Stomach (tissue), 9 donors: ENCODE measurements around the gene FXYD3. TPM values are rescaled to one million over a fixed set of nuclear protein-coding genes. Genes with fewer than 3 reads are reported as not detected.

Experiments used
- DNase-seq, 2 donors: peaks; one replicate each; pipeline versions ENCODE4 v3.0.0 to v3.0.0-alpha.2; 2013 to 2019
- H3K27ac ChIP-seq, 5 donors: fragments of 200-600 bp in 4 of 5; sonication (generic) in 4 of 5; one replicate each; pipeline ENCODE4 v1.5.1; 2013 to 2019; ENCODE audit warnings: mild to moderate bottlenecking in 1 of 5, moderate library complexity in 1 of 5
- H3K27me3 ChIP-seq, 3 donors: fragments of 200-600 bp; sonication (generic); one replicate each; pipeline ENCODE4 v1.5.1; 2017 to 2019; ENCODE audit warnings: mixed run types in 1 of 3
- H3K36me3 ChIP-seq, 4 donors: fragments of 200-600 bp; sonication (generic); 1 replicate in 3 of 4; 2 replicates in 1 of 4; pipeline ENCODE4 v1.5.1; 2016 to 2019
- H3K4me1 ChIP-seq, 4 donors: fragments of 200-600 bp; sonication (generic); one replicate each; pipeline ENCODE4 v1.5.1; 2016 to 2019
- H3K4me3 ChIP-seq, 4 donors: fragments of 200-600 bp; sonication (generic) in 3 of 4; one replicate each; pipeline ENCODE4 v1.5.1; 2016 to 2019; ENCODE audit warnings: mild to moderate bottlenecking in 1 of 4
- H3K9me3 ChIP-seq, 4 donors: fragments of 200-600 bp; sonication (generic); one replicate each; pipeline ENCODE4 v1.5.1; 2016 to 2019
- EP300 ChIP-seq: sonication (generic); formaldehyde crosslinking; IDR thresholded peaks from one replicate; pipeline ENCODE4 v1.6.1; 2017; ENCODE audit warnings: antibody characterized with exemption
- POLR2A ChIP-seq, 4 donors: fragments of 450-650 bp; IDR thresholded peaks; one replicate each; pipeline ENCODE4 v1.6.1; 2016; ENCODE audit warnings: antibody characterized with exemption in 4 of 4, control low read depth in 2 of 4, mild to moderate bottlenecking in 1 of 4, moderate library complexity in 1 of 4
- POLR2AphosphoS5 ChIP-seq, 3 donors: sonication (generic); formaldehyde crosslinking; IDR thresholded peaks; one replicate each; pipeline ENCODE4 v1.6.1; 2016; ENCODE audit warnings: antibody characterized with exemption in 3 of 3
- WGBS, 5 donors: extraction: QIAGEN DNeasy Blood & Tissue Kit in 3 of 5; methylation state at CpG; one replicate each; pipeline versions ENCODE4 v1.1.5 to v1.1.7; 2013 to 2018; 5-methylcytosine and 5-hydroxymethylcytosine counted together
- intact Hi-C: fragments of 100-400 bp; cut with DNase I; formaldehyde crosslinking; loops from one replicate; pipeline ENCODE4 v1.15.1; 2023; ENCODE audit warnings: low total_unique reads
- polyA plus RNA-seq, 3 donors: library from polyadenylated mRNA; stranded (reverse); fragments of 200-250 nt; gene quantifications; one replicate each; pipeline ENCODE4 v1.2.3, GENCODE V29; 2013
- total RNA-seq, 5 donors: library from RNA; depleted of rRNA; stranded (reverse); fragments of >200 nt; gene quantifications; one replicate each; pipeline versions ENCODE4 v1.1.0 to v1.2.3, GENCODE V29; 2014 to 2016
- TF ChIP-seq, protein P1 (sequence below), 7 experiments: fragments of 450-650 bp in 4 of 7; fragments of 200-600 bp in 3 of 7; sonication (generic) in 3 of 7; IDR thresholded peaks; one replicate each; pipeline ENCODE4 v1.5.1; 2016 to 2019; ENCODE audit warnings: antibody characterized with exemption in 7 of 7, control low read depth in 2 of 7, mild to moderate bottlenecking in 1 of 7
- donor health status: healthy with polysubstance abuse.
- donor health status: Bipolar disorder and iron deficiency.
- donor health status: healthy.

FXYD3 gene
- total and polyA plus RNA-seq, 8 donors: 84.8 to 800 (median 441) TPM

DNA sequence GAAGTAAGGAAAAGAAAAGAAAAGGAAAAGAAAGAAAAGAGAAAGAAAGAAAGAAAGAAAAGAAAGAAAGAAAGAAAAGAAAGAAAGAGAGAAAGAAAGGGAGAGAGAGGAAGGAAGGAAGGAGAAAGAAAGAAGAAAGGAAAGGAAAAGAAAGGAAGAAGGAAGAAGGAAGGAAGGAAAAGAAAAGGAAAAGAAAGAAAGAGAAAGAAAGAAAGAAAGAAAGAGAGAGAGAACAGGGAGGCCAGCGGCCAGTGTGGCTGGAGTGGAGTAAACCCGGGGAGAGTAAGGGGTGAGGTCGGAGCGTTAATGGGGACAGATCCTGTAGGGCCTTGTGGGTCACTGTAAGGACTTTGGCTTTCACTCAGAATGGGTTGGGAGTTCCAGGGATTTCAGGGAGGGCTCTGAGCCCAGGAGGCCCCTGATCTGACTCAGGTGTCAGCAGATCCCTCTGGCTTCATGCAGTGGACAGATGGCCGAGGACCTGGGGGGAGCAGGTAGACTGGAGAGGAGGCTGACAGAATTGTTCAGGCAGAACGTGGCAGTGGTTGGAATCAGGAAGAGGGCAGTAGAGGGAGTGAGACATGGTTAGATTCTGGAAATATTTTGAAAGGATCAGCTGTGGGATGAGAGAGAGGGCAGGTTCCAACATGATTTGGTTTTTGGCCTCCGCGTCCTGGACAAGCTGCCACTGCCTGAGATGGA is 19.8 kb upstream of the FXYD3 start:
- Histone ChIP-seq H3K4me3 (no peak overlapping the region), H3K4me1 (peaks cover 3 to 10% (median 6%) of the 10 kb centered on the region in 4 donors), H3K27ac (no peak overlapping the region), H3K36me3 (no peaks in the 10 kb centered on the region), H3K9me3 (no peaks in the 10 kb centered on the region), H3K27me3 (peaks cover 0 to 6% (median 2%) of the 10 kb centered on the region in 3 donors)
- peak in 1 of 2 donors; percentile 38 for DNase-seq
- no peak for TF ChIP-seq EP300
- TF ChIP-seq POLR2AphosphoS5 (IDR thresholded peaks at IDR 0.05): no peak
- no peak for TF ChIP-seq POLR2A (IDR thresholded peaks at IDR 0.05)
- TF ChIP-seq, protein P1, sequence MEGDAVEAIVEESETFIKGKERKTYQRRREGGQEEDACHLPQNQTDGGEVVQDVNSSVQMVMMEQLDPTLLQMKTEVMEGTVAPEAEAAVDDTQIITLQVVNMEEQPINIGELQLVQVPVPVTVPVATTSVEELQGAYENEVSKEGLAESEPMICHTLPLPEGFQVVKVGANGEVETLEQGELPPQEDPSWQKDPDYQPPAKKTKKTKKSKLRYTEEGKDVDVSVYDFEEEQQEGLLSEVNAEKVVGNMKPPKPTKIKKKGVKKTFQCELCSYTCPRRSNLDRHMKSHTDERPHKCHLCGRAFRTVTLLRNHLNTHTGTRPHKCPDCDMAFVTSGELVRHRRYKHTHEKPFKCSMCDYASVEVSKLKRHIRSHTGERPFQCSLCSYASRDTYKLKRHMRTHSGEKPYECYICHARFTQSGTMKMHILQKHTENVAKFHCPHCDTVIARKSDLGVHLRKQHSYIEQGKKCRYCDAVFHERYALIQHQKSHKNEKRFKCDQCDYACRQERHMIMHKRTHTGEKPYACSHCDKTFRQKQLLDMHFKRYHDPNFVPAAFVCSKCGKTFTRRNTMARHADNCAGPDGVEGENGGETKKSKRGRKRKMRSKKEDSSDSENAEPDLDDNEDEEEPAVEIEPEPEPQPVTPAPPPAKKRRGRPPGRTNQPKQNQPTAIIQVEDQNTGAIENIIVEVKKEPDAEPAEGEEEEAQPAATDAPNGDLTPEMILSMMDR (IDR thresholded peaks at IDR 0.05): no peak
- 67 to 79% (median 76%) methylated on average over 8 of the region's 8 CpGs for WGBS, 5 donors
- intact Hi-C loops: no loop called here

DNA sequence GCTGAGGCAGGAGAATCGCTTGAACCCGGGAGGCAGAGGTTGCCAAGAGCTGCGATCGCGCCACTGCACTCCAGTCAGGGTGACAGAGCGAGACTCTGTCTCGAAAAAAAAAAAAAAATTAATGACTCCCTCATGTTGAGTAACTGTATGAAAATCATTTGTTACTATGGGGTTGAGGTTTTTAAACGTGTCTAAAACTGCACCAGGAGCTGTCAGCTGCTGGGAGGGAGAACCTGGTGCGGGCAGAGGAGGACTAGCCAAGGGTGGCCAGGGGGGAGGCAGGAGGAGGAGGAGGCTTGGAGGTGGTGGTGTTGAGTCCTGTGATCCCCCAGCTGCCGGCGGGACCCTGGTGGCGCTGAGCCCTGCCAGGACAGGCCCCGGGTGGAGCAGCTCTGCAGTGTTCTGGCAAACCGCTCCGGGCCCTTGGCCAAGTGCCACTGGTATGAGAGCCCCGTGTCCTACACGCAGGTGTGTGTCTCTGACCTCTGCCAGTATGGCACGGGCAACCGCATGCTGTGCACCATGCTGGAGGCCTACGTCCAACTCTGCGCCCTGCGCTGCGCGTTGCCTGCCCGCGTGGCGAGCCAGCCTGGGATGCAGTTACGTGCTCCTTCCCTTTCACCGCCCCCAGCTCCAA is 17.1 kb upstream of the FXYD3 start:
- DNase-seq: peak in 1 of 2 donors; percentile 85
- Histone ChIP-seq H3K9me3 (no peaks in the 10 kb centered on the region), H3K4me3 (no peak overlapping the region), H3K4me1 (peaks cover 0 to 4% (median 2%) of the 10 kb centered on the region in 4 donors), H3K36me3 (no peaks in the 10 kb centered on the region), H3K27ac (no peak overlapping the region), H3K27me3 (no peaks in the 10 kb centered on the region)
- 58 to 73% (median 67%) methylated on average over 28 to 29 of the region's 29 CpGs for WGBS, 5 donors
- intact Hi-C loops: no loop called here
- TF ChIP-seq, protein P1 (IDR thresholded peaks at IDR 0.05): no peak
- no peak for TF ChIP-seq EP300
- TF ChIP-seq POLR2AphosphoS5 (IDR thresholded peaks at IDR 0.05): no peak
- no peak for TF ChIP-seq POLR2A (IDR thresholded peaks at IDR 0.05)

DNA sequence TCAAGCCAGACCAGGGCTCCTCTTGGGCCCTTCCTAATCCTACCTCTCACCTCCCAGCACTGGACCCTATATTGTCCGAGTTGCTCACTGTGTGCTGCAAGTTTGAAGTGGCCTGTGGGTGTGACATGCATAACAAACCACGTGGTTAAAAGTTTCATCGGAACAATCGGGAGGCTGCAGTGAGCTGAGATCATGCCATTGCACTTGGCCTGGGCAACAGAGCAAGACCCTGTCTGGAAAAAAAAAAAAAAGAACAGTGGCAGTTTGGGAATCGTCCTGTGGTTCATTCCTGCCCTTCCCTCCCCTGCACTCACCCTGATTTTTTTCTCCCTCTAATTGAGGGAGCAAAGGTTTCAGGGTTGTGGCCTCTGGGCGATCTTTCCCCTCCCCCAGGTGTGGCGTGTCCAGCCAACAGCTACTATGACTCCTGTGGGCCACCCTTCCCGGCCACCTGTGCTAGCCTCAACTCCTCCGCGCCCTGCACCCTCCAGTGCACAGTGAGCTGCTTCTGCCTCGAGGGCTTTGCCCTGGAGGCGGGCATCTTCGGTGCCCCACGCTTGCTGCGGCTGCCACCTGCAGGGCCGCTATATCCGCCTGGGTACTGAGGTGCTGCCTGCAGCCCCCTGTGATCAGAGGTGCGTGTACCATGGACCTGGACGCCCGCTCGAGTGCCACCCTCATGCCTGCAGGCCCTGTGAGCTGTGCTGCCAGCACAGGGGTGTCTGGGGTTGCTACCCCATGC is 16.3 kb upstream of the FXYD3 start:
- H3K27ac ChIP-seq: no peak overlapping the region
- no peaks in the 10 kb centered on the region for H3K9me3 ChIP-seq
- no peak overlapping the region for H3K4me3 ChIP-seq
- peaks cover 0 to 4% (median 2%) of the 10 kb centered on the region in 4 donors for H3K4me1 ChIP-seq
- no peaks in the 10 kb centered on the region for H3K36me3 ChIP-seq
- WGBS, 5 donors: 82 to 90% (median 87%) methylated on average over 18 to 21 of the region's 21 CpGs
- TF ChIP-seq EP300 (no peak), POLR2A (IDR thresholded peaks at IDR 0.05) (no peak), POLR2AphosphoS5 (IDR thresholded peaks at IDR 0.05) (no peak)
- TF ChIP-seq, protein P1 (IDR thresholded peaks at IDR 0.05): no peak
- H3K27me3 ChIP-seq: no peaks in the 10 kb centered on the region
- DNase-seq: no peak
- intact Hi-C loops: no loop called here

GRCh38 chr19:35099897-35100275 is 15.7 kb upstream of the FXYD3 start:
- H3K36me3 ChIP-seq: no peaks in the 10 kb centered on the region
- TF ChIP-seq POLR2AphosphoS5 (IDR thresholded peaks at IDR 0.05): no peak
- TF ChIP-seq, protein P1 (IDR thresholded peaks at IDR 0.05): no peak
- TF ChIP-seq EP300: no peak
- TF ChIP-seq POLR2A (IDR thresholded peaks at IDR 0.05): no peak
- DNase-seq: no peak
- H3K9me3 ChIP-seq: no peaks in the 10 kb centered on the region
- no peak overlapping the region for H3K4me3 ChIP-seq
- 94 to 97% (median 95%) methylated on average over 5 to 13 of the region's 13 CpGs for WGBS, 5 donors
- no peaks in the 10 kb centered on the region for H3K27me3 ChIP-seq
- no peak overlapping the region for H3K27ac ChIP-seq
- intact Hi-C loops: no loop called here
- peaks cover 0 to 4% (median 2%) of the 10 kb centered on the region in 4 donors for H3K4me1 ChIP-seq
